ENCODE data around the gene NCKAP5. TPM values are rescaled to one million over a fixed set of nuclear protein-coding genes. Genes with fewer than 3 reads are reported as not detected.
A peak's percentile ranks its signal among the peaks of the same experiment; 100 is the strongest.

NCKAP5 gene
- total RNA-seq, result under 1 TPM; 0.03 to 0.55 (median 0.33) TPM

- intact Hi-C loops (cut with DNase I; ENCODE audit: low total_unique reads) (loop anchor here (10.0 kb wide), 1 partner anchor 217 kb away; no protein-coding TSS in a partner anchor), in situ Hi-C loops (cut with MboI; ENCODE audit: low sequenced_read_pairs in 4 of 4) (no loop called here)
- Histone ChIP-seq H3K4me3 (peak within 1 kb of the TSS; percentile 18 to 41 (median 28)), H3K4me1 (peaks cover 0 to 9% of the 10 kb centered on the region in 2 donors), H3K9me3 (no peaks in the 10 kb centered on the region), H3K36me3 (no peaks in the 10 kb centered on the region), H3K27ac (no peak within 1 kb of the TSS), H3K27me3 (no peaks in the 10 kb centered on the region)
- DNase-seq (no peak), ATAC-seq (peak in 1 of 2 donors; percentile 22)
- TF ChIP-seq POLR2A (IDR thresholded peaks at IDR 0.05) (no peak), CTCF (IDR thresholded peaks at IDR 0.05 in 4 of 5, conservative IDR thresholded peaks at IDR 0.05 in 1 of 5) (no peak)
Measured at GRCh38 chr2:133568172-133568571, at the start of gene NCKAP5. Gene NCKAP5, minus strand, starts transcription at chr2:133568463. Its CDS starts 50,937 bp downstream, at chr2:133517526.

- in situ Hi-C loops (cut with MboI; ENCODE audit: low sequenced_read_pairs in 4 of 4) (no loop called here), intact Hi-C loops (cut with DNase I; ENCODE audit: low total_unique reads) (no loop called here)
- Histone ChIP-seq H3K9me3 (no peaks in the 10 kb centered on the region), H3K27ac (no peak overlapping the region), H3K4me3 (no peak overlapping the region), H3K36me3 (no peaks in the 10 kb centered on the region), H3K4me1 (no peaks in the 10 kb centered on the region), H3K27me3 (no peaks in the 10 kb centered on the region)
- TF ChIP-seq CTCF (IDR thresholded peaks at IDR 0.05 in 4 of 5, conservative IDR thresholded peaks at IDR 0.05 in 1 of 5) (no peak), POLR2A (IDR thresholded peaks at IDR 0.05) (no peak)
- DNase-seq, result no peak
- ATAC-seq, result no peak
Measured at GRCh38 chr2:133609664-133610063, 41.4 kb upstream of the NCKAP5 start.

- Histone ChIP-seq H3K9me3 (no peaks in the 10 kb centered on the region), H3K36me3 (no peaks in the 10 kb centered on the region), H3K4me3 (no peak overlapping the region), H3K27me3 (no peaks in the 10 kb centered on the region), H3K4me1 (no peaks in the 10 kb centered on the region), H3K27ac (no peak overlapping the region)
- ATAC-seq (no peak), DNase-seq (no peak)
- in situ Hi-C loops (cut with MboI; ENCODE audit: low sequenced_read_pairs in 4 of 4), result no loop called here
- intact Hi-C loops (cut with DNase I; ENCODE audit: low total_unique reads), result no loop called here
- TF ChIP-seq POLR2A (IDR thresholded peaks at IDR 0.05) (no peak), CTCF (IDR thresholded peaks at IDR 0.05 in 4 of 5, conservative IDR thresholded peaks at IDR 0.05 in 1 of 5) (no peak)
Measured at GRCh38 chr2:133608291-133608690, 40.0 kb upstream of the NCKAP5 start.

- TF ChIP-seq CTCF (IDR thresholded peaks at IDR 0.05 in 4 of 5, conservative IDR thresholded peaks at IDR 0.05 in 1 of 5), result no peak
- no peak for TF ChIP-seq POLR2A (IDR thresholded peaks at IDR 0.05)
- no peaks in the 10 kb centered on the region for H3K36me3 ChIP-seq
- ATAC-seq (no peak), DNase-seq (no peak)
- H3K4me1 ChIP-seq, result peaks cover 0 to 4% of the 10 kb centered on the region in 2 donors
- intact Hi-C loops (cut with DNase I; ENCODE audit: low total_unique reads), result no loop called here
- no peak overlapping the region for H3K4me3 ChIP-seq
- no peaks in the 10 kb centered on the region for H3K27me3 ChIP-seq
- H3K9me3 ChIP-seq, result no peaks in the 10 kb centered on the region
- in situ Hi-C loops (cut with MboI; ENCODE audit: low sequenced_read_pairs in 4 of 4), result no loop called here
- H3K27ac ChIP-seq, result no peak overlapping the region
Measured at GRCh38 chr2:133607679-133608078, 39.4 kb upstream of the NCKAP5 start.

- no peaks in the 10 kb centered on the region for H3K27me3 ChIP-seq
- TF ChIP-seq POLR2A (IDR thresholded peaks at IDR 0.05) (no peak), CTCF (IDR thresholded peaks at IDR 0.05 in 4 of 5, conservative IDR thresholded peaks at IDR 0.05 in 1 of 5) (no peak)
- in situ Hi-C loops (cut with MboI; ENCODE audit: low sequenced_read_pairs in 4 of 4), result no loop called here
- intact Hi-C loops (cut with DNase I; ENCODE audit: low total_unique reads), result no loop called here
- ATAC-seq (no peak), DNase-seq (no peak)
- H3K27ac ChIP-seq, result no peak overlapping the region
- H3K9me3 ChIP-seq, result no peaks in the 10 kb centered on the region
- H3K36me3 ChIP-seq, result no peaks in the 10 kb centered on the region
- H3K4me3 ChIP-seq, result no peak overlapping the region
- H3K4me1 ChIP-seq, result peaks cover 0 to 5% of the 10 kb centered on the region in 2 donors
Measured at GRCh38 chr2:133606616-133607015, 38.4 kb upstream of the NCKAP5 start.
